ENCODE results near the gene TUT4.

DNA sequence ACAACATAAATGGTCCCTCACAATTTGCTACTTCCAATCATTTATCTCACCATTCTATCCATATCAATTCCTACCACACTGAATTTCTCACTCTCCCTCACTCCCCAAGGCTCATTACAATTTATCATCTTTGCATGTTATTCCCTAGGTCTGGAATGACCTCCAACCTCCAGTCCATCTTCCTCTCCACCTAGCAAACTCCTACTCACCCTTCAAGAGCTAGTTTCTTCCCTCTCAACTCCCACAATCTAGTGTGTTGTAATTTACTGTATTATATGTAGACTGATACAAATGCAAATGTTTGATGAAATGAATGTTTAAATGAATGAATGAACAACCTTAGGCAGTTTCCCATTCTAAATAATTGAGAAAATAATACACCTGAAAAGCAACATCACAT, 3.6 kb downstream of the TUT4 start:
- TF ChIP-seq, protein P1, sequence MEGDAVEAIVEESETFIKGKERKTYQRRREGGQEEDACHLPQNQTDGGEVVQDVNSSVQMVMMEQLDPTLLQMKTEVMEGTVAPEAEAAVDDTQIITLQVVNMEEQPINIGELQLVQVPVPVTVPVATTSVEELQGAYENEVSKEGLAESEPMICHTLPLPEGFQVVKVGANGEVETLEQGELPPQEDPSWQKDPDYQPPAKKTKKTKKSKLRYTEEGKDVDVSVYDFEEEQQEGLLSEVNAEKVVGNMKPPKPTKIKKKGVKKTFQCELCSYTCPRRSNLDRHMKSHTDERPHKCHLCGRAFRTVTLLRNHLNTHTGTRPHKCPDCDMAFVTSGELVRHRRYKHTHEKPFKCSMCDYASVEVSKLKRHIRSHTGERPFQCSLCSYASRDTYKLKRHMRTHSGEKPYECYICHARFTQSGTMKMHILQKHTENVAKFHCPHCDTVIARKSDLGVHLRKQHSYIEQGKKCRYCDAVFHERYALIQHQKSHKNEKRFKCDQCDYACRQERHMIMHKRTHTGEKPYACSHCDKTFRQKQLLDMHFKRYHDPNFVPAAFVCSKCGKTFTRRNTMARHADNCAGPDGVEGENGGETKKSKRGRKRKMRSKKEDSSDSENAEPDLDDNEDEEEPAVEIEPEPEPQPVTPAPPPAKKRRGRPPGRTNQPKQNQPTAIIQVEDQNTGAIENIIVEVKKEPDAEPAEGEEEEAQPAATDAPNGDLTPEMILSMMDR (conservative IDR thresholded peaks at IDR 0.05; ENCODE audit: low read depth in 2 of 2), result no peak
- TF ChIP-seq EZH2 (IDR thresholded peaks at IDR 0.05; ENCODE audit: low read depth, unreplicated experiment) (no peak), CREB1 (CRISPR knock-in tag; IDR thresholded peaks at IDR 0.05; ENCODE audit: low read depth) (no peak), POLR2AphosphoS5 (IDR thresholded peaks at IDR 0.05; ENCODE audit: low read depth) (no peak)
- TF ChIP-seq, protein P2, sequence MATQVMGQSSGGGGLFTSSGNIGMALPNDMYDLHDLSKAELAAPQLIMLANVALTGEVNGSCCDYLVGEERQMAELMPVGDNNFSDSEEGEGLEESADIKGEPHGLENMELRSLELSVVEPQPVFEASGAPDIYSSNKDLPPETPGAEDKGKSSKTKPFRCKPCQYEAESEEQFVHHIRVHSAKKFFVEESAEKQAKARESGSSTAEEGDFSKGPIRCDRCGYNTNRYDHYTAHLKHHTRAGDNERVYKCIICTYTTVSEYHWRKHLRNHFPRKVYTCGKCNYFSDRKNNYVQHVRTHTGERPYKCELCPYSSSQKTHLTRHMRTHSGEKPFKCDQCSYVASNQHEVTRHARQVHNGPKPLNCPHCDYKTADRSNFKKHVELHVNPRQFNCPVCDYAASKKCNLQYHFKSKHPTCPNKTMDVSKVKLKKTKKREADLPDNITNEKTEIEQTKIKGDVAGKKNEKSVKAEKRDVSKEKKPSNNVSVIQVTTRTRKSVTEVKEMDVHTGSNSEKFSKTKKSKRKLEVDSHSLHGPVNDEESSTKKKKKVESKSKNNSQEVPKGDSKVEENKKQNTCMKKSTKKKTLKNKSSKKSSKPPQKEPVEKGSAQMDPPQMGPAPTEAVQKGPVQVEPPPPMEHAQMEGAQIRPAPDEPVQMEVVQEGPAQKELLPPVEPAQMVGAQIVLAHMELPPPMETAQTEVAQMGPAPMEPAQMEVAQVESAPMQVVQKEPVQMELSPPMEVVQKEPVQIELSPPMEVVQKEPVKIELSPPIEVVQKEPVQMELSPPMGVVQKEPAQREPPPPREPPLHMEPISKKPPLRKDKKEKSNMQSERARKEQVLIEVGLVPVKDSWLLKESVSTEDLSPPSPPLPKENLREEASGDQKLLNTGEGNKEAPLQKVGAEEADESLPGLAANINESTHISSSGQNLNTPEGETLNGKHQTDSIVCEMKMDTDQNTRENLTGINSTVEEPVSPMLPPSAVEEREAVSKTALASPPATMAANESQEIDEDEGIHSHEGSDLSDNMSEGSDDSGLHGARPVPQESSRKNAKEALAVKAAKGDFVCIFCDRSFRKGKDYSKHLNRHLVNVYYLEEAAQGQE (IDR thresholded peaks at IDR 0.05; ENCODE audit: unreplicated experiment), result no peak

Measured in GM23338 (cell line).